K562 (cell line): ENCODE measurements around the gene TSC22D2. TPM values are rescaled to one million over a fixed set of nuclear protein-coding genes. Genes with fewer than 3 reads are reported as not detected.

Experiments used
- ADNP ChIP-seq: fragments of 200-800 bp; sonication (Bioruptor generic); IDR thresholded peaks from 2 replicates; pipeline ENCODE4 v1.6.1; 2016; ENCODE audit warnings: missing genetic modification characterization, missing compliant biosample characterization
- CREM ChIP-seq: IDR thresholded peaks from 2 replicates; pipeline ENCODE4 v1.6.1; 2014; ENCODE audit warnings: antibody characterized with exemption, low read depth
- DNMT1 ChIP-seq: fragments of 450-650 bp; IDR thresholded peaks from 2 replicates; pipeline ENCODE4 v1.6.1; 2016; ENCODE audit warnings: antibody characterized with exemption, mild to moderate bottlenecking
- EP400 ChIP-seq: fragments of 450-650 bp; IDR thresholded peaks from 2 replicates; pipeline ENCODE4 v1.6.1; 2017; ENCODE audit warnings: antibody characterized with exemption, mild to moderate bottlenecking, moderate library complexity
- HDAC3 ChIP-seq: fragments of 450-650 bp; IDR thresholded peaks from 2 replicates; pipeline ENCODE4 v1.6.1; 2018; ENCODE audit warnings: borderline replicate concordance, mild to moderate bottlenecking, moderate library complexity; ENCODE audit not compliant: partially characterized antibody
- JUND ChIP-seq, 2 experiments: IDR thresholded peaks; 2 replicates in 1 of 2; 3 replicates in 1 of 2; pipeline ENCODE4 v1.6.1; 2011; ENCODE audit warnings: borderline replicate concordance in 2 of 2, low read depth in 2 of 2, low read length in 2 of 2, improper control_type of control experiment in 1 of 2, missing biosample characterization in 1 of 2, missing genetic modification characterization in 1 of 2, missing genetic modification reagents in 1 of 2
- KLF6 ChIP-seq: fragments of 250-450 bp; sonication (Bioruptor Pico); IDR thresholded peaks from 2 replicates; pipeline ENCODE4 v1.4.0; 2020; ENCODE audit warnings: mild to moderate bottlenecking, moderate library complexity, borderline replicate concordance
- NFIX ChIP-seq: fragments of 250-450 bp; sonication (Bioruptor Pico); IDR thresholded peaks from 2 replicates; pipeline ENCODE4 v1.4.0; 2020; ENCODE audit warnings: low read depth, mild to moderate bottlenecking, moderate library complexity
- NFRKB ChIP-seq: fragments of 450-650 bp; IDR thresholded peaks from 2 replicates; pipeline ENCODE4 v1.6.1; 2016; ENCODE audit warnings: low read depth
- NRF1 ChIP-seq, 2 experiments: fragments of 450-650 bp; IDR thresholded peaks in 1 of 2; conservative IDR thresholded peaks in 1 of 2; 2 replicates each; pipeline ENCODE4 v1.6.1; 2014; ENCODE audit warnings: mild to moderate bottlenecking in 2 of 2
- POLR2A ChIP-seq: fragments of 450-650 bp; conservative IDR thresholded peaks from 2 replicates; pipeline ENCODE4 v1.6.1; 2016
- SAFB2 ChIP-seq: fragments of 200-400 bp; formaldehyde crosslinking; IDR thresholded peaks from 2 replicates; pipeline ENCODE4 v1.6.1; 2018; ENCODE audit warnings: borderline replicate concordance, low read length, low read depth, moderate library complexity; ENCODE audit not compliant: severe bottlenecking
- STAG1 ChIP-seq: sonication (generic); formaldehyde crosslinking; IDR thresholded peaks from 2 replicates; pipeline ENCODE4 v1.5.0; 2020; ENCODE audit warnings: missing genetic modification reagents, borderline replicate concordance
- TEAD1 ChIP-seq, 2 experiments: fragments of 450-650 bp in 1 of 2; sonication (generic) in 1 of 2; formaldehyde crosslinking; IDR thresholded peaks; 2 replicates each; pipeline versions ENCODE4 v1.4.0 to v1.8.0; 2020 to 2022; ENCODE audit warnings: mild to moderate bottlenecking in 2 of 2, missing genetic modification reagents in 1 of 2
- TOE1 ChIP-seq, 2 experiments: fragments of 450-650 bp in 1 of 2; sonication (generic) in 1 of 2; formaldehyde crosslinking in 1 of 2; IDR thresholded peaks; 2 replicates each; pipeline versions ENCODE4 v1.7.1 to v1.8.0; 2016 to 2022; ENCODE audit warnings: borderline replicate concordance in 2 of 2, mild to moderate bottlenecking in 2 of 2, antibody characterized with exemption in 1 of 2, inconsistent platforms in 1 of 2, low read depth in 1 of 2, missing genetic modification reagents in 1 of 2, moderate library complexity in 1 of 2
- ZKSCAN1 ChIP-seq: fragments of 150-350 bp; IDR thresholded peaks from 2 replicates; pipeline ENCODE4 v1.6.1; 2016; ENCODE audit warnings: low read depth, low read length
- ZNF316 ChIP-seq: fragments of 450-650 bp; IDR thresholded peaks from 2 replicates; pipeline ENCODE4 v1.6.1; 2016
- polyA plus RNA-seq, 8 experiments: library from polyadenylated mRNA; depleted of rRNA in 4 of 8; stranded (reverse) in 5 of 8; unstranded in 3 of 8; fragments of >200 nt; fragmentation: Nextera tagmentation in 2 of 8; fragmentation: Illumina TruSeq in 1 of 8; extraction: Ambion mirVana in 2 of 8; extraction: Trizol in 1 of 8; gene quantifications; 2 replicates each; pipeline versions ENCODE4 v1.2.1 to v1.2.3, GENCODE V29; 2011 to 2014; ENCODE audit warnings: inconsistent platforms in 1 of 8, missing spikeins in 1 of 8
- total RNA-seq, 7 experiments: library from RNA; depleted of rRNA in 6 of 7; stranded (reverse); fragments of >200 nt in 6 of 7; fragmentation: Illumina TruSeq in 2 of 7; extraction: Trizol in 2 of 7; gene quantifications; 2 replicates each; pipeline versions ENCODE4 v1.2.1 to v1.2.3, GENCODE V29; 2011 to 2021; ENCODE audit warnings: low replicate concordance in 1 of 7
- TF ChIP-seq, protein P1 (sequence below): sonication (generic); formaldehyde crosslinking; IDR thresholded peaks from 2 replicates; pipeline ENCODE4 v1.8.1; 2023; ENCODE audit warnings: mild to moderate bottlenecking, missing genetic modification reagents
- TF ChIP-seq, protein P2 (sequence below): fragments of 450-650 bp; IDR thresholded peaks from 2 replicates; pipeline ENCODE4 v1.6.1; 2017; ENCODE audit warnings: antibody characterized with exemption
- TF ChIP-seq, protein P3 (sequence below): sonication (generic); formaldehyde crosslinking; IDR thresholded peaks from 2 replicates; pipeline ENCODE4 v1.8.0; 2023; ENCODE audit warnings: missing genetic modification reagents, mild to moderate bottlenecking, borderline replicate concordance

Gene TSC22D2
- total and polyA plus RNA-seq, 9 of the 15 experiments (the other 6 are each of a cell fraction or from before 2014, with no cell fraction given): 5.5 to 44.0 (median 19.3) TPM

DNA sequence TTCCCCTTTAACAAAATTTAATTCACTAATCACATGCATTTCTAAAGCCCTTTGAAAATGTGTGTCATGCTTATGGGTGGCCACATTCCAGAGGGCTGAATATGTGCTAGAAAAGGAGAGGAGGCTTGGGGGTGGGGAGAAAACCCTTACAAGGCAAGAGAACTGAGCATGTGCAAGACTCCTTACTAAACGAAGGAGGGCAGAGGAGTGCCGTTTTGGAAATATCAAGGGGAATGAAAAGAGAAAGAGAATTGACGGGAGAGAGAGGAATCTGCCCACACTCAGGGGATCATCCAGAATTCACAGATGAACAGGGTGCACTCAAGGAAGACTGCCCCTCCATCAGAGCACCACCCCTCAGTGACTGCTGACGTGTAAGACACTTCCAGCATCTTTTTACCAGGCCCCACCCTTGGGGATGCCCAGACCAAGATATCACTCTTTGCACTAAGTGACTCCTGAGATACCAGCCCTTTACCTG, 37.9 kb upstream of the TSC22D2 start (continued):
- TF ChIP-seq, protein P1, sequence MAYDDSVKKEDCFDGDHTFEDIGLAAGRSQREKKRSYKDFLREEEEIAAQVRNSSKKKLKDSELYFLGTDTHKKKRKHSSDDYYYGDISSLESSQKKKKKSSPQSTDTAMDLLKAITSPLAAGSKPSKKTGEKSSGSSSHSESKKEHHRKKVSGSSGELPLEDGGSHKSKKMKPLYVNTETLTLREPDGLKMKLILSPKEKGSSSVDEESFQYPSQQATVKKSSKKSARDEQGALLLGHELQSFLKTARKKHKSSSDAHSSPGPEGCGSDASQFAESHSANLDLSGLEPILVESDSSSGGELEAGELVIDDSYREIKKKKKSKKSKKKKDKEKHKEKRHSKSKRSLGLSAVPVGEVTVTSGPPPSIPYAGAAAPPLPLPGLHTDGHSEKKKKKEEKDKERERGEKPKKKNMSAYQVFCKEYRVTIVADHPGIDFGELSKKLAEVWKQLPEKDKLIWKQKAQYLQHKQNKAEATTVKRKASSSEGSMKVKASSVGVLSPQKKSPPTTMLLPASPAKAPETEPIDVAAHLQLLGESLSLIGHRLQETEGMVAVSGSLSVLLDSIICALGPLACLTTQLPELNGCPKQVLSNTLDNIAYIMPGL (CRISPR knock-in tag): no peak
- TF ChIP-seq NRF1 (conservative IDR thresholded peaks at IDR 0.05 in 1 of 2, IDR thresholded peaks at IDR 0.05 in 1 of 2): peak; percentile 85 to 88
- no peak for TF ChIP-seq ADNP (tag)
- TF ChIP-seq, protein P2, sequence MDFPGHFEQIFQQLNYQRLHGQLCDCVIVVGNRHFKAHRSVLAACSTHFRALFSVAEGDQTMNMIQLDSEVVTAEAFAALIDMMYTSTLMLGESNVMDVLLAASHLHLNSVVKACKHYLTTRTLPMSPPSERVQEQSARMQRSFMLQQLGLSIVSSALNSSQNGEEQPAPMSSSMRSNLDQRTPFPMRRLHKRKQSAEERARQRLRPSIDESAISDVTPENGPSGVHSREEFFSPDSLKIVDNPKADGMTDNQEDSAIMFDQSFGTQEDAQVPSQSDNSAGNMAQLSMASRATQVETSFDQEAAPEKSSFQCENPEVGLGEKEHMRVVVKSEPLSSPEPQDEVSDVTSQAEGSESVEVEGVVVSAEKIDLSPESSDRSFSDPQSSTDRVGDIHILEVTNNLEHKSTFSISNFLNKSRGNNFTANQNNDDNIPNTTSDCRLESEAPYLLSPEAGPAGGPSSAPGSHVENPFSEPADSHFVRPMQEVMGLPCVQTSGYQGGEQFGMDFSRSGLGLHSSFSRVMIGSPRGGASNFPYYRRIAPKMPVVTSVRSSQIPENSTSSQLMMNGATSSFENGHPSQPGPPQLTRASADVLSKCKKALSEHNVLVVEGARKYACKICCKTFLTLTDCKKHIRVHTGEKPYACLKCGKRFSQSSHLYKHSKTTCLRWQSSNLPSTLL: no peak
- no peak for TF ChIP-seq SAFB2
- no peak for TF ChIP-seq NFIX (CRISPR knock-in tag)
- no peak for TF ChIP-seq HDAC3
- TF ChIP-seq POLR2A: no peak
- peak; percentile 71 for TF ChIP-seq ZKSCAN1
- TF ChIP-seq DNMT1: no peak
- no peak for TF ChIP-seq TOE1 (IDR thresholded peaks at IDR 0.05; ENCODE audit: borderline replicate concordance)
- no peak for TF ChIP-seq TOE1 (CRISPR knock-in tag; IDR thresholded peaks at IDR 0.05; ENCODE audit: borderline replicate concordance, low read depth)
- TF ChIP-seq JUND (IDR thresholded peaks at IDR 0.05; ENCODE audit: borderline replicate concordance, low read depth, low read length): peak; percentile 27; the same call in 1 of the 2 replicates
- TF ChIP-seq JUND (tag; IDR thresholded peaks at IDR 0.05; ENCODE audit: borderline replicate concordance, low read depth, low read length): no peak; the same call in 2 of the 3 replicates
- no peak for TF ChIP-seq CREM
- TF ChIP-seq TEAD1 (CRISPR knock-in tag; IDR thresholded peaks at IDR 0.05): no peak
- no peak for TF ChIP-seq STAG1
- TF ChIP-seq ZNF316: no peak
- TF ChIP-seq, protein P3, sequence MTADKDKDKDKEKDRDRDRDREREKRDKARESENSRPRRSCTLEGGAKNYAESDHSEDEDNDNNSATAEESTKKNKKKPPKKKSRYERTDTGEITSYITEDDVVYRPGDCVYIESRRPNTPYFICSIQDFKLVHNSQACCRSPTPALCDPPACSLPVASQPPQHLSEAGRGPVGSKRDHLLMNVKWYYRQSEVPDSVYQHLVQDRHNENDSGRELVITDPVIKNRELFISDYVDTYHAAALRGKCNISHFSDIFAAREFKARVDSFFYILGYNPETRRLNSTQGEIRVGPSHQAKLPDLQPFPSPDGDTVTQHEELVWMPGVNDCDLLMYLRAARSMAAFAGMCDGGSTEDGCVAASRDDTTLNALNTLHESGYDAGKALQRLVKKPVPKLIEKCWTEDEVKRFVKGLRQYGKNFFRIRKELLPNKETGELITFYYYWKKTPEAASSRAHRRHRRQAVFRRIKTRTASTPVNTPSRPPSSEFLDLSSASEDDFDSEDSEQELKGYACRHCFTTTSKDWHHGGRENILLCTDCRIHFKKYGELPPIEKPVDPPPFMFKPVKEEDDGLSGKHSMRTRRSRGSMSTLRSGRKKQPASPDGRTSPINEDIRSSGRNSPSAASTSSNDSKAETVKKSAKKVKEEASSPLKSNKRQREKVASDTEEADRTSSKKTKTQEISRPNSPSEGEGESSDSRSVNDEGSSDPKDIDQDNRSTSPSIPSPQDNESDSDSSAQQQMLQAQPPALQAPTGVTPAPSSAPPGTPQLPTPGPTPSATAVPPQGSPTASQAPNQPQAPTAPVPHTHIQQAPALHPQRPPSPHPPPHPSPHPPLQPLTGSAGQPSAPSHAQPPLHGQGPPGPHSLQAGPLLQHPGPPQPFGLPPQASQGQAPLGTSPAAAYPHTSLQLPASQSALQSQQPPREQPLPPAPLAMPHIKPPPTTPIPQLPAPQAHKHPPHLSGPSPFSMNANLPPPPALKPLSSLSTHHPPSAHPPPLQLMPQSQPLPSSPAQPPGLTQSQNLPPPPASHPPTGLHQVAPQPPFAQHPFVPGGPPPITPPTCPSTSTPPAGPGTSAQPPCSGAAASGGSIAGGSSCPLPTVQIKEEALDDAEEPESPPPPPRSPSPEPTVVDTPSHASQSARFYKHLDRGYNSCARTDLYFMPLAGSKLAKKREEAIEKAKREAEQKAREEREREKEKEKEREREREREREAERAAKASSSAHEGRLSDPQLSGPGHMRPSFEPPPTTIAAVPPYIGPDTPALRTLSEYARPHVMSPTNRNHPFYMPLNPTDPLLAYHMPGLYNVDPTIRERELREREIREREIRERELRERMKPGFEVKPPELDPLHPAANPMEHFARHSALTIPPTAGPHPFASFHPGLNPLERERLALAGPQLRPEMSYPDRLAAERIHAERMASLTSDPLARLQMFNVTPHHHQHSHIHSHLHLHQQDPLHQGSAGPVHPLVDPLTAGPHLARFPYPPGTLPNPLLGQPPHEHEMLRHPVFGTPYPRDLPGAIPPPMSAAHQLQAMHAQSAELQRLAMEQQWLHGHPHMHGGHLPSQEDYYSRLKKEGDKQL (CRISPR knock-in tag): no peak
- no peak for TF ChIP-seq KLF6 (CRISPR knock-in tag)
- TF ChIP-seq NFRKB: no peak
- TF ChIP-seq EP400: no peak
